Transverse colon (tissue), 4 donors: Measurements from ENCODE around the gene DRC7.

Experiments
- EP300 ChIP-seq: sonication (generic); formaldehyde crosslinking; IDR thresholded peaks from one replicate; pipeline ENCODE4 v1.6.1; 2017; ENCODE audit warnings: antibody characterized with exemption, low read depth
- POLR2A ChIP-seq: fragments of 450-650 bp; IDR thresholded peaks from one replicate; pipeline ENCODE4 v1.6.1; 2016; ENCODE audit warnings: antibody characterized with exemption, mild to moderate bottlenecking, moderate library complexity
- POLR2AphosphoS5 ChIP-seq, 3 donors: sonication (generic); formaldehyde crosslinking; IDR thresholded peaks; one replicate each; pipeline ENCODE4 v1.6.1; 2016; ENCODE audit warnings: antibody characterized with exemption in 3 of 3
- TF ChIP-seq, protein P1 (sequence below), 5 experiments: fragments of 200-600 bp in 3 of 5; fragments of 450-650 bp in 2 of 5; sonication (generic) in 3 of 5; IDR thresholded peaks; 1 replicate in 2 of 5; 2 replicates in 3 of 5; pipeline ENCODE4 v1.5.1; 2016 to 2017; ENCODE audit warnings: antibody characterized with exemption in 5 of 5, inconsistent platforms in 3 of 5, mild to moderate bottlenecking in 2 of 5, moderate library complexity in 1 of 5

DNA sequence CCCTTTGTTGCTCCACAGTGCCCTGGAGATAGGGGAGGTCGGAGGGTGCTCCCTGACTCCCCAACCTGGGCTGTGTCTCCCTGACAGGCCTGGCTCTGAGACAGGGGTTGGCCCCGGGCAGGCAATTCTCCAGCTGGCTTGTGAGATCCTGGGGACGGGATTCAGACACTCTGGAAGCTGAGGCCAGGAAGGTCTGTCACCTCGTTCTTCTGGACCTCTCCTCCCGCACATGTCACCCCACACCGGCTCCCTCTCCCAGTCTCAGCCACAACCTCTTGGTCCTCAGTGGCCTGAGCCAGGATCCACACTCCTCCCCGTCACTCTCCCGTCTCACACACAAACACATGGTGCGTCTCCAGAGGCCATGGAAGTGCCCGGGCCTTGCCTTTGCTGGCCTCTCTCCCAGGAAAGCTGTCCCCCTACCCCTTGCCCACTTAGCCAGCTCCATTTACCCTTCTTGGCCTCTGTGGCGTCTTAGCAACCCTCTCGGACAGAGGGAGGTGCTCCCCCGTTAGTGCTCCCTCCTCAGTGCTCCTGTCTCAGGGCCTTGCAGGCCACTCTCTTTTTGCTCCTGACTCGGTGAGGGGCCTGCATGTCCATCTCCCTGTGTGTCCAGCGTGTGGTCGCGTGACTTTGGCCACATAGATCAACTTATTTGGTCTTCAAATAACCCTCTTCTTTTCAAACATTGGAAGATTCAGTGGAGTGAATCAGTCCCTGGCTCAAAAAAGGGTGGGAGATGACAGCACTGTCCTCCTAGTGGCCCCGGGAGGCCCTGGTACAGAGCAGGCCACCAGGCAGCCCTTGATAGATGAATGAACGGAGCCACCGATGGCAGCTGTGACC, 25.8 kb upstream of the DRC7 start:
- TF ChIP-seq POLR2A (no peak), EP300 (no peak), POLR2AphosphoS5 (IDR thresholded peaks at IDR 0.05) (no peak)
- TF ChIP-seq, protein P1, sequence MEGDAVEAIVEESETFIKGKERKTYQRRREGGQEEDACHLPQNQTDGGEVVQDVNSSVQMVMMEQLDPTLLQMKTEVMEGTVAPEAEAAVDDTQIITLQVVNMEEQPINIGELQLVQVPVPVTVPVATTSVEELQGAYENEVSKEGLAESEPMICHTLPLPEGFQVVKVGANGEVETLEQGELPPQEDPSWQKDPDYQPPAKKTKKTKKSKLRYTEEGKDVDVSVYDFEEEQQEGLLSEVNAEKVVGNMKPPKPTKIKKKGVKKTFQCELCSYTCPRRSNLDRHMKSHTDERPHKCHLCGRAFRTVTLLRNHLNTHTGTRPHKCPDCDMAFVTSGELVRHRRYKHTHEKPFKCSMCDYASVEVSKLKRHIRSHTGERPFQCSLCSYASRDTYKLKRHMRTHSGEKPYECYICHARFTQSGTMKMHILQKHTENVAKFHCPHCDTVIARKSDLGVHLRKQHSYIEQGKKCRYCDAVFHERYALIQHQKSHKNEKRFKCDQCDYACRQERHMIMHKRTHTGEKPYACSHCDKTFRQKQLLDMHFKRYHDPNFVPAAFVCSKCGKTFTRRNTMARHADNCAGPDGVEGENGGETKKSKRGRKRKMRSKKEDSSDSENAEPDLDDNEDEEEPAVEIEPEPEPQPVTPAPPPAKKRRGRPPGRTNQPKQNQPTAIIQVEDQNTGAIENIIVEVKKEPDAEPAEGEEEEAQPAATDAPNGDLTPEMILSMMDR (IDR thresholded peaks at IDR 0.05), result no peak
